A204.1 (cell line): ENCODE measurements around the gene STX16.

Experiments
- FAIRE-seq: peaks from 2 replicates; lab custom pipeline; 2012; peaks lifted over from hg19 to GRCh38; lab: Jason Lieb, UNC

Gene STX16

DNA sequence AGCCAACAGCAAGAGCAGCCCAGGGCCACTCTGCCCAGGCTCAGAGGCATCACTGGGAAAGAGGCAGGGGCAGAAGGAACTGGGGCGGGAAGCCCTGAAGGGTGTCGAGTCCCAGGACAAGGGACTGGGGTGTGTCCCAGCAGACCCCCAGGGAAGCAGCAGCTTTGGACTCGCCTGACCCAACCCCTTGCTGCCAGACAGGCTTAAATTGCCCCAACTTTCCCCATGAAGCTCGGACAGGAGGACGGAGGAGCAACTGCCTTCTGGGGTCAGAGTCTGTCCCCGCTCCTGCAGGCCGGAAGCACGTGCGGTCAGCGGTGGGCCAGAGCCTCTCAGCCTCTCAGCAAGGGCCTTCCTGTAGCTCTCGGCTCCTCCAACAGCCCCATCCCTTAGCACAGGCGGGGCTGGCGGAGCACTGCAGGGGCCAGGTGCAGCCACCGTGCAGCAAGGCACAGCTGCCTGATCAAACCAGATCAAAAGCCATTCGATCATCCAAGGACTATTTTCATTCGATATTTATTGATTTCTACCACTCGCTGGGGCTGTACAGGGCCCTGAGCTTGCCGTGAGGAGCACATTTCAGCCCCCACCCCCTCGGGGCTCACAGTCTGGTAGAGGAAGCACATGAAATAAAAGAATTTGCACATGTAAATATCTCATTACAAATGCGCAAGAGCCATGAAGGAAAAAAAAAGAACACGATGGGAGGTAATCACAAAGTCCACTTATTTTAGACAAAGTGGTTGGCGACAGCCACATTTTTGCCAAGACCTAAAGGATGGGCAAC is 31.8 kb upstream of the STX16 start:
- no peak for FAIRE-seq

DNA sequence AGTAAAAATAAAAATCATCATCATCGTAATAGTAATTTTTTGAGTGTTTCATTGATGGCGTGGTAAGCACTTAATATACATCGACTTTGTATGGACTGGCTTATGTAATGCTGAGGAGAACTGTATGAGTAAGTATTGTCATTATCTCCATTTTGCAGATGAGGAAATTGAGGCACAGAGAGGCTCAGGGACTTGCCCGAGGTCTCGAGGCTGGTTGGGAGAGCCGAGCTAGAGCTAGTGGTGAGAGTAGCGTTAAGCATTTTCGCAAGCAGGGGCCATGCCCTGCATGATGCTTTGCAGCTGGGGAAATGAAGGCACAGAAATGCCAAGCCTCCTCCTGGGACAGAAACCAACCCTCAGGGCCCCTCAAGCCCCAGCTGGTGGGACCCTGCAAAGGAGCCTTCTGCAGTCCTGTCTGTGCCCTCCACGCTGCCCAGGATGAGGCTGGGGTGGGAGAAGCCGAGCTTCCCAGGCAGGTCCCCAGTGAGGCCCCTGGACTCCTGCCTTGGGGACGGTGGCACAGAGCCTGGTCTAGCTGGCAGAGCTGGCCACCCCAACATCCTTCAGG is 31.1 kb upstream of the STX16 start:
- FAIRE-seq, result no peak

DNA sequence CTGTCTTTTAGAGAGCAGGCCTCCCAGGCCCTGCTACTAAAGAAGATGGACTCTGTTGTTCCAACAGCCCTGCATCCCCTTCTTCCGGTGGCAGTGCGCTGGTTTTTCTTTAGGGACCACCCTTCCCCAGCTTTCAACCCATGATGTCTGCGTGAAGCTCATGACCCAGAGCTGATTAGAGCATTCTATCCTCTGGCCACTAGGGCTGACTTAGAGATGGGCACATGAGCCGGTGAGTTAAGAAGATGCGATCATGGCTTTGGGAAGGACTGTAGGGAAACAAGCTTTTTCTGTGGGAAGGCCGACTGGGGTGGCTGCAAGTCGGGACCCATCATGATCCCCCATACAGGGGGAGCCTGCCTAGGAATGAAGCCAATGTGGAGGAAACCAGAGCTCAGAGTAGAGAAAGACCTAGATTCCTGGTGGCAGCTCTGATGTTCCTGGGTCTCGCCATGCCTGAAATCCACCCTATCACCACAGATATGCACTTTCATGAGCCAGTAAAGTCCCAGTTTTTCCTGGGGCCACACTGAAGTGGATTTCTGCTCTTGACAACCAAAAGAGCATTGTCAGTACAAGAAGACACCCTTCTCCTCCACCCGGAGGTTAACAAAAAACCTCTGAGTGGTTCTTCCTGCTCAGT is 29.1 kb upstream of the STX16 start:
- no peak for FAIRE-seq

DNA sequence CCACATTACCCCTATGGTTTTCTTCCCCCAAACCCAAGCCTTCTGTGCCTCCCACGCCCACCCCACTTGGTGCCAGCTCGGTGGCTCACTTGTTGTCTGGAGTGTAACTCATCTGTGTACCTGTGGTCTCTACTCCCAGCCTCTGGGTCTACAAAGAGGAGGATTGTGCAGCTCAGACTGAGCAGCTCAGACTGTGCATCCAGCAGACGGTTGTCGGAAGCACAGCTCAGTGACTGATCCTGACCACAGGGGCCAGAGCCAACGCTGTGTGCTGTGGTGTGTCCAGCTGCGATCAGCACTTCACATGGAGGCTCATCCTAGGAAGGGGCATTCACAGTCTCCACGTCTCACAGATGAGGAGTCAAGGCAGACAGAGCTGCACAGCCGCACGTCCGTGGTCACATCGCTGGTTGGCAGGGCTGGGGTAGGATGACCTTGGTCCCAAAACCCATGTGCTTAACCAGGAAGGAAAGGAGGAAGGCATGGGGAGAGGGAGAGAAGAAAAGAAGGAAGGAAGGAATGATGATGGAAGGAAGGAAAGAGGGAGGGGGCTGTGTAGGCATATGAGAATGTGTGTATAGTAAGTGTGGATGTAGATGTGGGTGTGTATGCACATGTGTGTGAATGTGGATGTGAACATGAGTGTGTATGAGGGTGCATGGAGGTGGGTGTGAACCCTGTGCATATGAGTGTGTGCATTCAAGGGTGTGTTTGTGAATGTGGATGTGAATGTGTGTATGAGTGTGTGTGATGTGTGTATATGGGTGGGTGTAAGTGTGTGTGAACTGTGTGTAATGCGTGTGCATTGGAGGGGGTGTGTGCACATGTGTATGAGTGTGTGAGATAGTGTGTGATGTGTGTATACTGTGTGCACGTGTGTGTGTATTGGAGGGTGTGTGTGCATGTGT is 28.2 kb upstream of the STX16 start:
- no peak for FAIRE-seq

DNA sequence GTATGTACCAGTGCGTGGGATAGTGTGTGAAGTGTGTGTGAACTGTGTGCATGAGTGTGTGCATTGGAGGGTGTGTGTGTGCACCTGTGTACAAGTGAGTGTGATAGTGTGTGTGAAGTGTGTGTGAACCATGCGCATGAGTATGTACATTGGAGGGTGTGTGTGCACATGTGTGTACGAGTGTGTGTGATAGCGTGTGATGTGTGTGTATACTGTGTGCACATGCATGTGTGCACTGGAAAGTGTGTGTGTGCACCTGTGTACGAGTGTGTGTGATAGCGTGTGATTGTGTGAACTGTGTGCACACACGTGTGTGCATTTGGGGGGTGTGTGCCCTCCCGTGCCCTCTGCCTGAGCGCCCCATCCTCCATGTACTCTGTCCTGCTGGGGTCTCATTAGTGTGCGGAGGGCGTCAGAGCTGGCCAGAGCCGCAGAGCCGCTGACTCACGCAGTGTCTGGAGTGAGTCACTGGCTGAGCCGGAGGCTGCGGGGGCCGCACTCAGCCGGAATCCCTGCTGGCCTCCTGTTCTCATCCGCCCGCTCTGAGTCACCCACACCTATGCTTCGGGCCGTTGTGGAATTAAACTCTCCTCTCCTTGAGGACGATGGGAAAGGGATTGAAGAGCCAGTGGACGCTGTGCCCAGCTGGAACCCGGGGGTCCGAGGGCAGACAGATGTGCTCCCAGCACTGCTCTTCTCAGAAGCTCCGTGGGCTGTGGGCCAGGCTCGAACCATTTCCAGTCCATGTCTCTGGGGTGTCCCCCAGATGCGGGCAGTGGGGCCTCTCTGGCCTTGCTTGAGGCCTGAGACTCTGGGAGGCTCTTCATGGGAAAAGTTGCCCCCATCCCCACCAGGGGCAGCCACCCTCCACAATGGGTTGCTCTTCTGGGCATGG is 27.3 kb upstream of the STX16 start:
- FAIRE-seq, result no peak

DNA sequence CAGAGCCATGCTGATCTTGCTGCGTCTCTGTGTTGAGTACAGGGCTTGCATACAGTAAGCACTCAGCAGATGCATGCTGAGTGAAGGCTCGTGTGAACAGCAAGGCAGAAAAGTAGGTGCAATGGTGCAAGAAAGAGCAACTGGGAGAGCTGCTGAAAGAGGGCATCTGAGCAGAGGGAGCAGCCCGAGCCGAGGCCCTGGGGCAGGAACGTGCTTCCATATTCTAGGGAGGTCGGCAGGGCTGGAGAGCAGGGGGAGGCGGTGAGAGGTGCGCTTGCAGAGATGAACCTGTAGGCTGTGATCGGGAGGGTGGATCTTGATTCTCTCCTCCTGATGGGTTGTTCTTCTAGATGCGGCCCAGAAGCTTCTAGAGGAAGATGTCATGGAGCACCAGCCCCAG is 26.4 kb upstream of the STX16 start:
- FAIRE-seq, result no peak

DNA sequence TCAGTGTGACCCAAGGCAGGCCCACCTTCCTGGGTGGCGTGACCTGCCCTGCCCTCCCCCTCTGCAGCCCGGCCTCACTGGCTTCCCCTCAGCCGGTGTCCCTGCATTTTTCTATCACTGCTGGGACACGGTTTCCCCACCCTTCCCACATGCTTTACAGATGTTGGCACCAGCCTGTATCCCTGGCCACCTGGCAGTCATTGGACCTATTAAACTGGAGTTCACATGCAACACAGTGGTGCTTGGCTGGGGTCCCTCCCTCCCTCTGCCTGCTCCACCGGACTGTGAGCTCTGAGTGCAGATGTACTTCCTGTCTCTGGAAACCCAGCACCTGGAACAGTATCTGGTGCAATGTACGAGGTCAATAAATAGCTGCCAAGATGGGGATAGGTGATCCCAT is 25.5 kb upstream of the STX16 start:
- FAIRE-seq, result no peak

DNA sequence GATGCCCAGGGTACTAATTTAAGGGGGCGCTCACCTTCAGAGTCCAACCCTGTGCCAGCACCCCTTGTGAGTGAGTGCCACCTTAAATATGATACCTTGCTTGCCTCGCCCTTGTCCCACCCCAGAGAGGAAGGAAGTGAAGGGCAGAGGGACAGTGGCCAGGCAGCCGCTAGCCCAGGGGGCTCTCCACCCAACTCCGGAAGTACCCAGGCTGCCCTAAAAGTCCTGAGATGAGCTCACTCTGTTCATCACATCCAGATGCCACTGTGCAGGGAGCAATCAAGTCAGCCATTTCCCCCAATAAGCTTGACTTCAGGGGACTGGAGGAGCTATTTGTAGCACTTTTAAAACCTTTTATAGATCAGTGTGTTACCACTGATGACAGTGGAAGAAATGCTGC is 25.0 kb upstream of the STX16 start:
- no peak for FAIRE-seq

DNA sequence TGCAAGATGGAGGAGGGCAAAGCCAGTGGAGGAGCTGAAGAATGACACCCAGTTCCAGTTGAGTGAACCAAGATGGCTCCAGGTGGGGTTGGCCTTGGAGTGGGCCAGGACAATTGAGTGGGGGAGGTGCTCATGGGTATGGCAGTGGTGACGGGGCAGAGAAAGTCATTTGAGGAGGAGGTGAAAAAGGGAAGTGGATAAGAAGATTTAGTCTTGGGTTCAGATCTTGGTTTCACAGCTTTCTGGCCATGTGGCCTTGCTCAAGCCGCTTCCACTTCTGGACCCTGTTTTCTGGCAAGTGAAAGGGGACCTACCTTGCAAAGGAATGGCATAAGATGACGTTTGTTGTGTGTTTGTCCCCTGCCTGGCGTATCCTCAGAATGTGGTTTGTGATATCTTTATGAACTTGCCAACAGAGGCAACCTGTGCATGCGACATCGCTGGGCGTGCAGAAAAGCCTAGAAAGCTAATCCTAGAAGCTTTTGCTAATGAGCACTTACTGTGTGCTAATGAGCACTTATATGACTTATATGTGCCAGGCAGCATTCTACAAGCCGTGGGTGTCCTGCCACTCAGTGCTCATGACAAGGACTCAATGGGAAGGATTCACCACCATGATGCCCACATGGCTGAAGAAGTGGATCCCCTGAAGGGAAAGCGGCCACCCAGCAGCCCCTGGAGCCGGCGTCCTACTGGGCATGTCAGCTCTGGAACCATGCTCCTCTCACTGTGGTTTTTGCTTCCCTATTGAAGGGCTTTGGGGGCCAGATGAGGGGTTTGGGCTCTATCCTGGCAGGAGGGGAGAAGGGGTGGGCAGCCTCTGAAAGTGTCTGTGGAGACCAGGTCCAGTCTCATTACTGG is 23.6 kb upstream of the STX16 start:
- no peak for FAIRE-seq

DNA sequence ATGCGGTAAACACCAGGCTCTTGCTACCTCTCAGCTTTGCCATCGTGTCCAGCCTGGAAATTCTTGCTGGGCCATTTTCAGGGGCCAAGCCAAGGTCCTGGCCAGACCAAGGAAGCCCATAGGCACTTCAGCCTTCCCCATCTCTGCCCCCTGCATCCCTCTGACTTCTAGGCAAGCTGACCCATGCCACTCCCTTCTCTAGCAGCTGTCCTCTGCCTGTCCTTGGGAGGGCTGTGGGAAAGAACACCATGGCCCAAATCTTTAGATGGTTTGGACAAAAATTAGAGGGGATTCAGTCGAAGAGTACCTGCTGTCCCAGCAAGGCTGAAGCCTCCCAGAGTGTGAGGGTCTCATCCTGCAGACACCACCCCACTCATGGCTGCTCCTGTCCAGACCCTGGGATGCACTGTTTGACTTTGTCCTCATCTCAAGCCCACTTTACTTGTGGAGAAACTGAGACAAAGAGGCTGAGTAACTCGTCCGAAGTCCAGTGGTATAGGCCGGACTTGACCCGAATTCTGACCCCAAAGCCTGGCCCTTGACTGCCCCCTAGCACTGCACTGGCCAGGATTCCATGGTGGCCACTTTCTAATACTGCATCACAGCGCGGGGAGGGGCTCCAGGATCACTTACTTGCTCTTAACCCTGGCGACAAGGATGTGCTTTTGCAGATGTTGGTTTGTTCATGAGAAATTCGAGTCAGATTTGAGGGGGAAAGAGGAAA is 22.4 kb upstream of the STX16 start:
- no peak for FAIRE-seq

DNA sequence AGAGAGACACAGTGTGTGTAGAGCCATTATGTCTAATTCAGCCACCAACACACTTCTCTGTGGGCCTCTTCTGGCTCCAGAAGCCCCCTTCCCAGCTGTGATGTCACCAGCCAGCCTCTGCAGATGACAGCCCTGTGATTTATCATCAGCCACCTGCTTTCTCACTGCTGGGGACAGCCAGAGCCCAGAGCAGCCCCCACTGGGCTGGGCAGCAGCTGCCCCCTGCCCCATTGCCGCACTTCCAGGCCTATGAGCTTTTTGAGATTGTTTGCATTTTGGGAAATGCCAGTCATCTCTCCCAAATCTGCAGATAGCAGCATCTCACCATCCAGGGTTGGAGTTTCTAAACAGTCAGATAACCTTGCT is 21.9 kb upstream of the STX16 start:
- FAIRE-seq, result no peak

DNA sequence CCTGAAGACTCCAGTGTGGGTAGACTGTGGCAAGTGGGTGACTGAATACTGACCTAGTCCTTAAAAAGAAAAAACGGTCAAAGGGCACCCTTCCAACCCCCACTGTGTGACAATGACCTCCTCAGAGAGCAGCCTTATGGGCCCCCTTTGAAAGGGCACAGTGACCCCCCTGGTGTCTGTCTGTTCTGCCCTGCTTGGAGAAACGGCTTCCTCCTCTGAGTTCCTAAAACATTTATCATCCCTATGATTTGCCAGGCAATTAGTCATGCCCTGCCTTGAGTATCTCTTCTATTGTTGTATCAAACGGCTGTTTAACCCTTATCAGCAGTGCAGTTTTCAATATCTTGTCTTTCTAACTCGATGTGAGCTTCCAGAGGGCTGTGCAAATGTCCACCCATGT is 21.0 kb upstream of the STX16 start:
- FAIRE-seq, result no peak

DNA sequence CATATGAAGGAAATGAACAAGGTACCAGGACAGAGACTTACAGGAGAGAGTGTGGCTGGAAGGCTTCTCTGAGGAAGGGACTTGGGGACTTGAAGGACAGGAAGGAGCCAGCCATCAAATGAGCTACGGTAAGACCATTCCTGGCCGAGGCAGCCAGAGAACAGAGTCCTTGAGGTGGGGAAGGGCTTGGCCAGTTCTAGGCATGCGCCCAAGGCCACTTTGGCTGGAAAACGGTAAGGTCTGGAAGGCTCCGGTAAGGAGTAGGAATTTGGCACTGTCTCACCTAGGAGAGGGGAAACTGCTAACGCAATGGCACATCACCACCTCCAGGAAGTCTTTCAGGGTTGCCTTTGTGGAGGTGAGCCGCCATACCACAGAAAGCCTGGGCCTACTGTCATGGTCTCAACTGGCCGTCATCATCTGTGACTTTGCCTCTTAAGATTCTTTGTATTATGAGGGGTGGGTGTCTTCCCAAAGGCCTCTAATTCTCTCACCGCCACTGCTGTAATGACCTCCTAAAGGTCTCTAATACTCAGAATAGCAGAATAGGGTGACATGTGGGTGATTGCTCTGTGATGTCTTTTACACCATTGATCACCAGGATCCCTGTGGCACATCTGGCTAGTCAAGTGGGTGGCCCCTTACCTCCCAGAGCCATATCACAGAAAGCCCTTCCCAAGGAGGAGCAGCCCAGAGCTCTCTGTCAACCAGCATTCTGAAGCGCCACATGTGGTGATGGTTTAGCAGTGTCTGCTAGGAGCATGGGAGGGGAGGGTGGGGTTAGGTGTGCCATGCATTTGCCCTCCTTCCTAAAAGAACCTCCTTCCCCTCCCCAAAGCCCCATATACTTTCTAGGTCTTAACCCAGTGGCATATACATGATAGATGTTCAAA is 17.7 kb upstream of the STX16 start:
- no peak for FAIRE-seq

DNA sequence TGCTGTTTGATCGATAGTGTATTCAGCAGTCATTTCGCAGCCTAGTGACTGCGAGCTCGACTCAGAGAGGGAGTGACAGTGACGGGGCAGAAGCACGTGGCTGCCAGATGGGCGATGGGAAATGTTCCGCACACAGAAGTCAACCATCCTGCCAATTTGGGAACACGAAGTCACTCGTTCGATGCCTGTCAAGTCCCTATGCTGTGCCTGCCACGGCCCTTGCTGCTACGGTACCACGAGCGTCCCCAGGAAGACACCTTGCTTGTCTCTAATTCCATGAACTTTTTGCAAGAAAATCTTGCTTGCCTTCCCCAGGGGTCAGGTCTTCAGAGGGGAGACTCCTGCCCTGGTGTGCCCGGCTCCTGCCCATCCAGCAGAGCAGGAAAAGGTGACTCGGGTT is 17.0 kb upstream of the STX16 start:
- FAIRE-seq, result no peak

DNA sequence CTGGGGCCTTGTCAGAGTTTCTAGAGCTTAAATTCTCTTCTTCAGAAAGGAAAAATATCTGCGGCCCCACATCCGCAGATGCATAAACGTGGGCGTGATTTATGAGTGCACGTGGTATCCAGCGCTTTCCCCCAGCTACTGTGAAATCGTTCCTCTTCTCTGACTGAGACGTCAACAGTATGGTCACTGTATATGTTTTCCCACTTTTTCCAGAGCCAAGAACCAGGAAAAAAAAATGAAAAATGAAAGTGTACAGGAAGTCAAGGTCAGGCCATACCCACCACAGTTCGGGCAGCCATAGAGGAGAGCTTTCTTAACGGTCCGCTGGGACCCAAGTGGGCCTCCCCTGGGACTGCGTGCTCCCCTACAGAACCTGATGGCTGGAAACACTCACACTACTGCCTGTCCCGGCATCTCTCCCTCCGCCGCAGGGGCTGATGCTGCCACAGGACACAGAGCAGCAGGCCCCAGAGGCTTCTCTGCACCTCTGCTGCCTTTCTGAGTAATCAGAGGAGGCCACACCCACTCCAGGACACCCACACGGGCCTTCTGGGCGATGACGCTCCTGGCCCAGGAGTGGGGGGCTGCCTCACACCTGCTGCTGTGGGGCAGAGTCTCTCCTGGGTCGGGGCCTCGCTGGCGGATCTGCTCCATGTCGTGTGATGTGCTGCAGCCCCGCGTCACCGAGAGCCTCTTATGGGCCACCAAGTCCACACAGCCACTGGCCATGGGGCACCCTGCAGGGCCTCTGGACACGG is 16.4 kb upstream of the STX16 start:
- FAIRE-seq, result no peak

DNA sequence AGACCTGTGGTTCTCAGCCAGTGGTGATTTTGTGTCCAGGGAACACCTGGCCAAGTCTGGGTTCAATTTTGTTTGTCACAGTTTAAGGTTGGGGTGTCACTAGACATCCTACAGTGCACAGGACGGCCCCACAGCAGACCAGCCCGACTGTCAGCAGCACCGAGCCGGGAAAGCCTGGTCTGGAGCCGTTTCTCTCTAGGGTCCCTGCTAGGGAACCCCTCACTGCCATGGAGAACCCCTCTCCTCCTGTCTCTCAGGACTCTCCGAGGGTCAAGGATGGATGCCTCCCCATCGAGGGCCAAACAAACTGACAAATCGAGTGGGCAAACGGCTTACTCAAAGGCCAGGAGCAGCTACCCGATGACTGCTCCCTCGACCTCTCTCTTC is 15.8 kb upstream of the STX16 start:
- no peak for FAIRE-seq

DNA sequence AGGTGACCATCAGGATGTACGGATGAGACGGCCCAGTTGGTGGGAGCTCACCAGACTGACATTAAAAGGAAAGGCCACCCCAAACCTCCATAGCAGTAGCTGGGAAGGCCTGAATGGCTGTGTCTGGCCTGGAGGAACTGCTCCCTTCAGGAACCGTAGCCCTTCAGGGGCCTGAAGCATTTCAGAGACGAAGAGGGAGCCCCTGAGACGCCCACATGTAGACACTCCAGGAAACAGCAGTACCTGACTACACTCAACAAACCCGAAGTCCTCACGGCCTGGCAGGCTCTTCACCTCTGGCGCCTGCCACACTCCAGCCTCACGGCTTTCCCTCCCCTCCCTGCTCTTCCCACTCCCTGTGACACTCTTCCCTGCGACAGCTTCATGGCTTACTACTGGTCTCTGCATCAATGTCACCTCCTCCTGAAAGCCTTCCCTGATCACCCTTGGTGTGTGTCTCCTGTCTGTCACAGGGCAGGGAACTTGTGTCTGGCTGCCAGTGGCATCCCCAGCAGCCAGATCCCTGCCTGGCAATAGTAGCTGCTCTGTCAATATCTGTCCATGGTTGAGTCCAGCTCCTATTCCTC is 14.6 kb upstream of the STX16 start:
- FAIRE-seq, result no peak

DNA sequence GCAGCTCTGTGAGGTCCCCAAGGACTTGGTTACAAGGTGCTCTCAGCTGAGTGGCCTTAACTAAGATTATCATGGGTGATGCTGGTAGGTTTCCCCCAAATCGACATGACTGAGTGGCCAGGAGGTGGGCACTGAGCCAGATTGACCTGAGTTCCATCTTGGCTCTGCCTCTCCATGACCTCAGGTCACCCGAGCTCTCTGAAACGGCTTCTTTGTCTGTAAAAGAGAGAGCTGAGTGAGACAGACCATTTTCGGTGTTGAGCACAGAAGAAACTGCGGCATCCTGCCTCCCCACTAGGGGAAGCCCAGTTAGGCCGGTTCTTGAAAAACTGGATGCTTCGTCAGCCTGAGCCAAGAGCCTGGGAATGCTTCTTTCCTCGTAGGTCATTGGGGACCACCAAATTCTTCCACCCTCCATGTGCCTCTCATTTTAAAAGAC is 14.1 kb upstream of the STX16 start:
- no peak for FAIRE-seq
